ENCODE results near the gene PQBP1.

DNA sequence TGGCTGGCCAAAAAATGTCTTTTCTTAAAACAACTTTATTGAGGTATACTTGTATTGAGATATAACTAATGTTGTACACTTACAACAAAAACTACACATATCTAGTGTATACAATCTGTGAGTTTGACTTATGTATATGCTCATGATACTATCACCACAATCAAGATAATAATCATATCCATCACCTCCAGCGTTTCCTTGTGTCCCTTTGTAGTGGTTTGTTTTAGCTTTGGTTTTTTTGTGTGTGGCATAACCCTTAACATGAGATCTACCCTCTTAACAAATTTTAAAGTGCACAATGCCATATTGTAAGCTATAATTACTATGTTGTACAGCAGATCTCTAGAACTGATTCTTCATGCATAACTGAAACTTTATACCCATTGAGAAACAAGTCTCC is 48.9 kb upstream of the PQBP1 start:
- TF ChIP-seq, protein P1, sequence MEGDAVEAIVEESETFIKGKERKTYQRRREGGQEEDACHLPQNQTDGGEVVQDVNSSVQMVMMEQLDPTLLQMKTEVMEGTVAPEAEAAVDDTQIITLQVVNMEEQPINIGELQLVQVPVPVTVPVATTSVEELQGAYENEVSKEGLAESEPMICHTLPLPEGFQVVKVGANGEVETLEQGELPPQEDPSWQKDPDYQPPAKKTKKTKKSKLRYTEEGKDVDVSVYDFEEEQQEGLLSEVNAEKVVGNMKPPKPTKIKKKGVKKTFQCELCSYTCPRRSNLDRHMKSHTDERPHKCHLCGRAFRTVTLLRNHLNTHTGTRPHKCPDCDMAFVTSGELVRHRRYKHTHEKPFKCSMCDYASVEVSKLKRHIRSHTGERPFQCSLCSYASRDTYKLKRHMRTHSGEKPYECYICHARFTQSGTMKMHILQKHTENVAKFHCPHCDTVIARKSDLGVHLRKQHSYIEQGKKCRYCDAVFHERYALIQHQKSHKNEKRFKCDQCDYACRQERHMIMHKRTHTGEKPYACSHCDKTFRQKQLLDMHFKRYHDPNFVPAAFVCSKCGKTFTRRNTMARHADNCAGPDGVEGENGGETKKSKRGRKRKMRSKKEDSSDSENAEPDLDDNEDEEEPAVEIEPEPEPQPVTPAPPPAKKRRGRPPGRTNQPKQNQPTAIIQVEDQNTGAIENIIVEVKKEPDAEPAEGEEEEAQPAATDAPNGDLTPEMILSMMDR (IDR thresholded peaks at IDR 0.05), result no peak
- TF ChIP-seq POLR2A (IDR thresholded peaks at IDR 0.05), result no peak

All from thyroid gland (tissue), 4 donors.